ENCODE data around the gene KLC1.
A peak's percentile ranks its signal among the peaks of the same experiment; 100 is the strongest.

KLC1 gene

DNA sequence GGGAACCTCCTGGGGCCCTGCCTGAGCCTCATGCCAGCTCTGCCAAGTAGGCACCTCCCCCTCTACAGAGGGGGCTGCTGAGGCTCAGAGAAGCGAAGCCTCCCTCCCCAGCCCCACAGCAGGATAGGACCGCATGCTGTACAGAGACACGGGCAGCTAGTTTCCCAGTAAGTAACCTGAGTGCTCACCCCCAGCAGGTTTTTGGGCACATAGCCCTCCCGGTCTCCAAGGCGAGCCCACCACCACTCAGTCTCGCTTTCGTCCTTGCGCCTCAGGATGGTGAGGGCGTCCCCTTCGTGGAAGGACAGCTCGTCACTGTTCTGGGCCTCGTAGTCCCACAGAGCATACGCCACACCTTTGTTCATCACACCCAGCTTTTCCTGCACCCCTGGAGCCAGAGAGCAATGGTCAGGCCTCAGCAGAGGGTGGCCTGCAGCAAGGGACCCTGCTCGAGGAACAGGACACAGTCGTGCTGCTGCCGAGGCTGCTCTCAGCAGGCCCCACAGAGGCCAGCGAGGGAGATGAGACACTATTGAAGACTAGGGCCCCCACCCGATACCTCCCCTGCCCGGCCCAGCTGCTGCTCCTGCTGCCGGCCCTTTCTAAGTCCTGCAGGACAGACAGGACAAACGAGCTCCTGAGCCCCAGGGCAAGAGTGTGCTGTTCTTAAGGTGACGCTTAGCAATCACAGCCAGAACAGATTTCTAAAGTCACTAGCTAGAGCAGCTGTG is 107.0 kb downstream of the KLC1 start:
- H3K9me3 Mint-ChIP-seq = no peaks in the 10 kb centered on the region
- H3K36me3 Mint-ChIP-seq = peaks cover 25 to 31% of the 10 kb centered on the region in 2 donors

DNA sequence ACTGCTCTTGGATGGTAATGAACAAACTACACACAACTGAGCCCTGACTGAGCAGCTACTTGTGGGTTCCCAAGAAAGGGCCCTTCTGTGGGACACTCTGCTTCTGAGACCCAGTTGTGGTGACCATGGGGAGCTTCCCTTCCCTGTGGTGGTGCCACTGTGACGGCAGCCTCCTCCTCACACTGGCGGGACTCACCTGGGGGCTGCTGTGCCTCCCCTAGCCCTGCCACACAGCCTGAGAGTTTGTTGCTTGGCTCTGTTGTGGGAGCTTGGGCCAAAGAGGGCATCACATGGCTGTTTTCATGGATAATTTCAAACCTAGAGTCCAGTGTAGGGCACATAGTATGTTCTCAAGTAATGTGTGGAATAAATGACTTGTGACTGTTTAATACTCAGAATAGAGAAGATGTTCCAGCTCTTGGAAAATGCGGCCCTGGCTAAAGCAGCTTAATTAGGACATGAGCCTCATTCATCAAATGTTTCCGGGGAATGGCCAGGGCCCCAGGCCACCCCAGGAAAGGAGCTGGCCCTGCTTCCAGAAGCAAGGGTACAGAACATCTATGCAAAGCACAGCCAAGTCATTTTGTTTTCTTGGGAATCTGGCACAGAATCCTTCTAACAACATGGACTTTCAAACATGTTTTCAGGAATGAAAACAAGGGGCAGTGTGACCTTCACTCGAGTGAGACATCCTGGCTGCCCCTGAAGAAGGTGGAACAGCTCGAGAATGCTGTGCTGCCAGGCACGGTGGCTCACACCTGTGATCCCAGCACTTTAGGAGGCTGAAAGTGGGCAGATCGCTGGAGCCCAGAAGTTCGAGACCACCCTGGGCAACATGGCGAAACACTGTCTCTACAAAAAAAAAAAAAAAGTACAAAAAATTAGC is 107.8 kb downstream of the KLC1 start:
- DNase-seq = no peak
- H3K36me3 Mint-ChIP-seq = peaks cover 26 to 33% of the 10 kb centered on the region in 2 donors
- ATAC-seq (replicated peaks) = no peak
- H3K9me3 Mint-ChIP-seq = no peaks in the 10 kb centered on the region
- no peak overlapping the region for H3K27ac Mint-ChIP-seq
- H3K27me3 Mint-ChIP-seq = no peaks in the 10 kb centered on the region
- no peak overlapping the region for H3K4me3 Mint-ChIP-seq
- H3K4me1 Mint-ChIP-seq = no peaks in the 10 kb centered on the region

More for the DNA sequence above, 107.0 kb downstream of the KLC1 start:
- ATAC-seq (replicated peaks) = no peak
- no peaks in the 10 kb centered on the region for H3K4me1 Mint-ChIP-seq
- DNase-seq = no peak
- H3K27ac Mint-ChIP-seq = no peak overlapping the region
- H3K27me3 Mint-ChIP-seq = no peaks in the 10 kb centered on the region
- H3K4me3 Mint-ChIP-seq = no peak overlapping the region

DNA sequence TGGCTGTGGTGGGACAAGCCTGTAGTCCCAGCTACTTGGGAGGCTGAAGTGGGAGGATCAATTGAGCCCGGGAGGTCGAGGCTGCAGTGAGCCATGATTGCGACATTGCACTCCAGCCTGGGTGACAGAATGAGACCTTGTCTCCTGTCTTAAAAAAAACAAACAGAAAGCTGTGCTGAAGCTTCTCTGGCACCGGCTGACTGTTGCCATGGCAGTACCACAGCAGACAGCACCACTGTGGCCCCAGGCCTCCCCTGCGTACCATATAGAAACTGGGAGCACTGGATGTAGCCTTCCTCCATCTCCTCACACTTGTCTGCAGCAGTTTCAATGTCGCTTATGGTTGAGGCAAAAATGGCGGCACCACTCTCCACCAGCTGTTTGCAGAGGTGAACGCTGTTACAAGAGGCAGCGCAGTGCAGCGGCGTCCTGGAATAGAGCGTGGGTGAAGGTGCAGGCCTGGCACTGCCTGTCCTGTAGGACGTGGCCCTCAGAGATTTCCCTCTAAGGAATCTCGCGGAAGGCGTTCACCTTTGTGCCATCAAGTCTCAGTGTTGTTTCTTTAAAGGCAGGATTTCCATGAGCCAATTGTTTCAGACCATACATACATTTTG is 108.5 kb downstream of the KLC1 start:
- Mint-ChIP-seq H3K4me1 (no peaks in the 10 kb centered on the region), H3K4me3 (no peak overlapping the region), H3K36me3 (peaks cover 25 to 35% of the 10 kb centered on the region in 2 donors), H3K27ac (no peak overlapping the region), H3K27me3 (no peaks in the 10 kb centered on the region), H3K9me3 (no peaks in the 10 kb centered on the region)
- ATAC-seq (replicated peaks) (no peak), DNase-seq (no peak)

DNA sequence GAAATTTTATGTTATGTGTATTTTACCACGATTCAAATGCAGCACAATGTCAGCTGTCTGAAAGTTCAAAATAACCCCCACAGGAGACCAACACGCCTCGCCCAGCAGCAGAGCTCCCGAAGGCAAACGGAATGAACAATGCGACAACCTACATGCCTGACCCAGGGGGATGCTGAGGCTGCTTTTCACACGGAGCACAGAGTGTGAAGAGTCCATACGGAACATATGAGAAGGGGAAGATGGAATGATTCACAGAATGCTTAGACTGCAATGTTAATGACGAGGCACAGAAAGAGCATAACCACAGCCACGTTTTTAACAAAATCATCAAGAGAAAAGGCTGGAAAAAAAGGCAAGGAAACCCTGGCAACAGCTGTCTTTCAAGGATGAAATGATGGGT is 109.2 kb downstream of the KLC1 start:
- DNase-seq (no peak), ATAC-seq (replicated peaks) (no peak)
- no peaks in the 10 kb centered on the region for H3K9me3 Mint-ChIP-seq
- no peaks in the 10 kb centered on the region for H3K4me1 Mint-ChIP-seq
- H3K27ac Mint-ChIP-seq = no peak overlapping the region
- no peaks in the 10 kb centered on the region for H3K27me3 Mint-ChIP-seq
- peaks cover 24 to 30% of the 10 kb centered on the region in 2 donors for H3K36me3 Mint-ChIP-seq
- no peak overlapping the region for H3K4me3 Mint-ChIP-seq

DNA sequence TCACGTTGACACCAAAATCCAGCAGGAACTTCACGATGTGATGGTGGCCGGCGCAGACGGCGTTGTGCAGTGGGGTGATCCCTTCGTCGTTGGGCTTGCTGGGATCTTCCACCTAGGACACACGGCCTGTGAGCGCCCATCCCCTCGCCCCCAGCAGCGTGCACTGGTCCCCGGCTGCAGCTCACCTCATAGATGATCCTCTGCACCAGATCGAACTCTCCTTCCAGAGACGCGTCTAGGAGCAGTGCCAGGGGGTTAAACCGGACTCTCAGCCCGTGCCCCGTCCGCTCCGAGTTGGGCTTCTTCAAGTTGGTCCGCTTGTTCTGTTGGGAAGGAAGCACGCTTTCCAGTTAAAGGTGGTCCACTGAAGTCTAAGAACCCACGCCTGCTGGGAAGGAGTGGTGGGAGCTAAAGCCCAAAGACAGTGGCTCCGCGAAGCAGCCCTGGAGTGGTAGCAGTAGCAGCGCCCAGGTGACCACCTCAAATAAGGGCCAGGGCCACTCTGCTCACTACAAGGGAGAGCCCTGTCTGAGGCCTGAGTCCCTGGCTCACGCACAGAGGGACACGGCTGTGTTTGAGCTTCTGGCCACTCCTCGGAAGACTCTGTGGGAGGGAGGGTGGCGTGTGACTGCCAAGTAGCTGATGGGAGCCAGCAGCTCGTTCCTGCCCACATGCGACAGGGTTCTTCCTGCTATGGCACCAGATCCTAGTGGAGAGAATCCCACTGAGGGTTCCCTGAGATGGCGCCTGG is 109.9 kb downstream of the KLC1 start:
- no peaks in the 10 kb centered on the region for H3K9me3 Mint-ChIP-seq
- H3K36me3 Mint-ChIP-seq = peaks cover 24 to 30% of the 10 kb centered on the region in 2 donors
- ATAC-seq (replicated peaks) (no peak), DNase-seq (no peak)
- no peak overlapping the region for H3K4me3 Mint-ChIP-seq
- H3K4me1 Mint-ChIP-seq = no peaks in the 10 kb centered on the region
- H3K27ac Mint-ChIP-seq = no peak overlapping the region
- H3K27me3 Mint-ChIP-seq = no peaks in the 10 kb centered on the region

DNA sequence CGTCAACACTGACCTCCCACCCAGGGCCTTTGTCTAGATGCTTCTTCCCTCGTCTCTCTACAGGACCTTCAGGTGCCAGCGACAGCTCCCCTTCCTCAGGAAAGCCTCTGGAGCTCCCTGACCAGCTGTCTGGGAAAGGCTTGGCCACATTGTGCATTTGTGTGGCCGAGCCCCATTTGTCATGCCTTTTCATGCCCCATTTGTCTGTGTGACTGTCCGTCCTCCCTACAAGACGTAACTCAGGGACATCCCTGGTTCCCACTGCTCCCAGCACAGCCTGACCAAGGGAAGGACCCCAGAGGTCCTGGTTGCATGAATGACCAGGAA is 110.4 kb downstream of the KLC1 start:
- H3K27me3 Mint-ChIP-seq = no peaks in the 10 kb centered on the region
- DNase-seq (no peak), ATAC-seq (replicated peaks) (no peak)
- H3K36me3 Mint-ChIP-seq = peaks cover 23 to 29% of the 10 kb centered on the region in 2 donors
- no peak overlapping the region for H3K27ac Mint-ChIP-seq
- no peak overlapping the region for H3K4me3 Mint-ChIP-seq
- H3K9me3 Mint-ChIP-seq = no peaks in the 10 kb centered on the region
- no peaks in the 10 kb centered on the region for H3K4me1 Mint-ChIP-seq

DNA sequence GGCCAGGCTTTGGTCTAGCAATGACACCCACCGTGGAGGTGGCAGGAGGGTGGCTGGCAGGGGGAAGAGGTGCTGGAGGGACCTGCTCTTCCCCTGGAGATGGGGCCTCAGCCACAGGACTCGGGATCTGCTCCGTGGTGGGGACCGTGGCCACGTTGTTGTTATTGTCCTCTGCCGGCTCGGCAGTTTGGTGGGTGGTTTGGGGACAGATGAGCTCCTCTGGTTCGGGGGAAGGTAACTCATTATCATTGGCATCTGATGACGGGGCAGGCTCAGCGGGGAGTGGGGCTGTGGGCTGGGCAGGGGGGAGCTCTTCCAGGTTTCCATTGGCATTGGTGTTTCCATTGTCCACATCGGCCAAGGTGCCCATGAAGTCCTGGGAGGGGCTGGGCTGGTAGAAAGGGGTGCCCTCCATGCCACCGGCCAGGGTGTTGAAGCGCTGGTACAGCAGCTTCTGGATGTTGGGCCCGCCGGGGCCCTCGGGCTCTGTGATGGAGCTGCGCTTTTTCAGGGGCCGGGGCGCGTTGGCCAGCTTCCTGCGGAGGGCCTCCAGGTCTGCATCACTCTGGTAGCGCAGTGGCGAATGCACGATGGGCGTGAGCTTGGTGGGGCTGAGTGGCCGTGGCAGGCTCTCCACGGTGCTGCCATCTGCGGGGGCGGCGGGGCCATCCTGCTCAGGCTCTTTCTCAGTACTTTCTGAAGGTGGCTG is 110.9 kb downstream of the KLC1 start:
- ATAC-seq (replicated peaks) = no peak
- Mint-ChIP-seq H3K27me3 (no peaks in the 10 kb centered on the region), H3K9me3 (no peaks in the 10 kb centered on the region), H3K27ac (no peak overlapping the region), H3K4me1 (no peaks in the 10 kb centered on the region), H3K36me3 (peaks cover 20 to 25% of the 10 kb centered on the region in 2 donors), H3K4me3 (no peak overlapping the region)
- DNase-seq = no peak

DNA sequence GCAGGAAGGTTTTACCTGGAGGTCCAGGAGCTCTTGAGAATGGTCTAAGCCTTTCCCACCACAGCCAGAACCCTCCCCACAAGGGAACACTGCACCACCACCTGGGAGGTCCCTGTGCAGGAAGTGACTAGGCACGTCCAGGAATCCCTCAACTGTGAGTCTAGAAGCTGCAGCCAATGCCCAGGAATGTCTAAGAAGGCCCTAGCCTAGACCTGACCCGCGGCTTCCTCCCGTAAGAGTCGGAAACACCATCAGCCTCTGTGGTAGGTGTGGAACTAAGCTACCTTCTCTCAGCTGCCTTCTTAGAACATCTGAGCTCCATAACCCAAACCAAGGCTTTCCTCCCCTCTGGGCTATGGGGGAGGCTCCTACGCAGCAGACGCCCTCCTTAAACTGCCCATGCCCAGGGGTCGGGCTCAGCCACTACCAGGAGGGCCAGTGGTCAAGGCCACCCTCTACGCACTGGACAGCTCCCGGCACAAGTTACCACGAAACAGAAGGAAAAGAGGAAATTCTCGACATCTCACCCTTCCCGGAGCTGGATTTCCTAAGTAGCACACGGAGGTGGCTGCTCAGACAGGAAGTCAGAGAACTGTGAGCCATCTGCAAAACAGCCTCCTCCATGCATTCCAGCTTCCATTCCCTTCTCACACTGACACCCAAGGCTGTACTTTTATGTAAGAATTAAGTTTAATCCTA is 112.1 kb downstream of the KLC1 start:
- H3K27ac Mint-ChIP-seq = no peak overlapping the region
- peaks cover 22 to 25% of the 10 kb centered on the region in 2 donors for H3K36me3 Mint-ChIP-seq
- no peaks in the 10 kb centered on the region for H3K9me3 Mint-ChIP-seq
- H3K4me1 Mint-ChIP-seq = no peaks in the 10 kb centered on the region
- DNase-seq (no peak), ATAC-seq (replicated peaks) (no peak)
- no peak overlapping the region for H3K4me3 Mint-ChIP-seq
- H3K27me3 Mint-ChIP-seq = no peaks in the 10 kb centered on the region

DNA sequence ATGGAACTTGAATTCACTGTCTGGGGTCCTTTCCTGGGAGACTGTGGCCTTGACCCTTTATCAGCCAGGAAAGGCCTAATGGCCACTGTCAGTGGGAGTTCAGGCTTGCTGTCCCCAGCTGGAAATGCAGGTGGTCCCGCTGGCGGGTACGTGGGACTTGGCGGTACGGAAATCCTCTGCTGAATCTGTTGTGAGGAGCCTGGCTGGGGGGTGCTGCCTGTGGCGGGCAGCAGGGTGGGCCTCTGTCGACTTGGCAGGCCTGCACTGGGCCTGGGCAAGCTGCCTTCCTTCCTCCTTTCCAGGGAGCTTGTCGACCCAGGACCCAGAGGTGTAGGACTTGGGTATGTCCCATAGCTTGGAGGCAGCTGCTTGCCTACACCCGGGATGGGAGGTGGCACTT is 112.9 kb downstream of the KLC1 start:
- Mint-ChIP-seq H3K27me3 (no peaks in the 10 kb centered on the region), H3K4me1 (no peaks in the 10 kb centered on the region), H3K4me3 (no peak overlapping the region), H3K27ac (peak overlapping the region; percentile 20), H3K36me3 (peaks cover 22 to 27% of the 10 kb centered on the region in 2 donors), H3K9me3 (no peaks in the 10 kb centered on the region)
- DNase-seq (no peak), ATAC-seq (replicated peaks) (no peak)

DNA sequence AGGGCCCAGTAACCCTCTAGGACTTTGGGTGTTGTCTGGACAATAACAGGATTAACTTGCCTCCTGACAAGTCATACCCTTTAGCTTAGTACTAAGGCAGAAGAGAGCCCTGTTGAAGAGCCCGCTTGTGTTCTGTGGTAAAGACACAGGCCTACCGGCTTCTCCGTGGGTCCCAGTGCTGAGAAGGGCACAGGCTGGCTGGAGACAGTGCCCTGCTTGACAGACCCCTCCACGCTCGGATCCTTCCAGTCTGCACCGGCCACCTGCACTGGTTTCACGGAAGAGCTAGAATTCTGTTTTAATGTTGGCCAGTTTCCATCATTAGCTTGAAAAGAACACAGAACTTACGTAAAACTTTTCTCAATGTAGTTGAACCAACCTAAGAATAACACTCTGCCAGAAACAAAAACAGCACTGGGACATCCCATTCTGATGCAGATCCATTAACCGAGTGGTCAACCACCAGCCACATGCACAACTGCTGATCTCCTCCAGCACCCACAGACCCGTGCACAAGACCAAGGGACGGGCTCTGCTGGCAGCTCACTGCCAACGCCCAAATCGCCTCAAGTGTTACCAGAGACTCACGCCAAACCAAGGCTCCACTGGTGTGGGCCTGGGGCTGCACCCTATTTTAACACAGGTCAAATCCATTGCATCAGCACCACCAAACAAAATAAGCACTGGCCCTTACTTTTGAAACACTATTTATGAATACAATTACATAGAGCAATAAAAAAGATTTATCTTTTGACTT is 113.7 kb downstream of the KLC1 start:
- peak overlapping the region; percentile 3 for H3K27ac Mint-ChIP-seq

DNA sequence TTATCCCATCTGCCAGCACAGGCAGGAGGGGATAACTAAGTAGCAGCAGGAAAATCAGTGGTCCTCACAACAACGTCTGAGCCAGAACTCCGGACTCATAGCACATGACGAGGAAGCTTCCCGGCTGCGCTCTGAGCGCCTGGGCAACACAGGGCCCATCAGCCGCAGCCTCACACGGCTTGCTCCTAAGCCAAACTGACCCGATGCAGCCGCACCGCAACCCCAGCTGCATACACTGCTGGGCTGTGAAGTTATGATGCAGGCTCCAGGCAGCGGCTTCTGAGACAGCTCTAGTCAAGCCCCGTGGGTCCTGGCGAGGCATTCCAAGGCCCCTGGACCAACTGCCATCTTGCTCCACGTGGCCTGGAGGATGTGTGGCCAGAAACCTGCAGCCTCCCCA is 114.7 kb downstream of the KLC1 start:
- no peaks in the 10 kb centered on the region for H3K4me1 Mint-ChIP-seq
- H3K36me3 Mint-ChIP-seq = peaks cover 14 to 18% of the 10 kb centered on the region in 2 donors
- H3K4me3 Mint-ChIP-seq = no peak overlapping the region
- DNase-seq (no peak), ATAC-seq (replicated peaks) (no peak)
- H3K27me3 Mint-ChIP-seq = no peaks in the 10 kb centered on the region
- no peak overlapping the region for H3K27ac Mint-ChIP-seq
- H3K9me3 Mint-ChIP-seq = no peaks in the 10 kb centered on the region

More for the DNA sequence above, 113.7 kb downstream of the KLC1 start:
- DNase-seq (no peak), ATAC-seq (replicated peaks) (no peak)
- no peaks in the 10 kb centered on the region for H3K9me3 Mint-ChIP-seq
- no peaks in the 10 kb centered on the region for H3K27me3 Mint-ChIP-seq
- H3K4me1 Mint-ChIP-seq = no peaks in the 10 kb centered on the region
- no peak overlapping the region for H3K4me3 Mint-ChIP-seq
- peaks cover 21 to 27% of the 10 kb centered on the region in 2 donors for H3K36me3 Mint-ChIP-seq

DNA sequence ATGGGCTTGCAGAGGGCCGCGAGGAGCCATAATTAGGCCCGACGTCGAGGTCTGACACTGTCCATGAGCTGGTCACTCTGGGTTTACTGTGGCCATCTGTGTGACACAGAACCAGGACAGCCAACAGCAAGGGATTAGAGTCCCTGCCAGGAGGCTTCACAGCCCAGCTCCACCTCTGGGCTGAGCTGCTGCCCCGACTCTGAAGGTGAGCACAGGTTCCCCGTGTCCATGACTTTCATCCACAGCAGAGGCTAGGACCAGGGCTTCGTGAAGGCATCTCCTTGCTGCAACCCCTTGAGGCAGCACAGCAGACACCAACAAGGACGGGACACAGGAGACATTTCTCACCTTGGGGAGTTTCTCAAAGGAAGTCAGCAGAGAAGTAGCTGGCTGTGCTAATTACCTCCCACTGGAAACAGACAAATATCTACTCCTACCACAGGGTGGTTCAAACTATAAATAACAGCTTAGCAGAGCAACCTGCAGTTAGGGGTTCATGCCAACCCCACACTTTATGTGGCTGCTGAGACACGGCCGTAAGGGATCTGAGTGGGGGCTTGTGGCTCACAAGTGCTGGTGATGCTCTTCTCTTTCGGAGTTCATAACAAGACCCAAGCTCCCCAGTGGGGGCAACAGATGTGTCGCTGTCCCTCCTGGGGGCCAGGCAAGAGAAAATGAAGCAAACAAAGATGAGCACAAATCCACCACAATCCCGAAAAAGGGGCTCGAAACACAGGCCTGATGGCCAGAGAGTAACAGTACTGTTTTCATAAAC is 115.8 kb downstream of the KLC1 start:
- Mint-ChIP-seq H3K4me1 (no peaks in the 10 kb centered on the region), H3K9me3 (no peaks in the 10 kb centered on the region), H3K4me3 (no peak overlapping the region), H3K27ac (no peak overlapping the region), H3K27me3 (no peaks in the 10 kb centered on the region), H3K36me3 (peaks cover 10 to 16% of the 10 kb centered on the region in 2 donors)
- DNase-seq (no peak), ATAC-seq (replicated peaks) (no peak)
